Smooth muscle cell of the brain vasculature (primary cell): Measurements from ENCODE around the gene TXNRD1.
"Not testable (repeated sequence)": the region's sequence is repeated elsewhere in the genome, so short reads cannot be mapped to it uniquely, and the experiment has no call there.

Source experiments
- DNase-seq: peaks from one replicate; pipeline ENCODE4 v3.0.0-alpha.2; 2012; ENCODE audit warnings: low read depth, low spot score

Gene TXNRD1

GRCh38 chr12:104372061-104372720 is 156.6 kb downstream of the TXNRD1 start:
- no peak for DNase-seq

GRCh38 chr12:104372721-104373335 is 157.2 kb downstream of the TXNRD1 start:
- DNase-seq: no peak

GRCh38 chr12:104374071-104374470 is 158.5 kb downstream of the TXNRD1 start:
- no peak for DNase-seq

- no peak for DNase-seq
These were observed 159.2 kb downstream of the TXNRD1 start for GRCh38 chr12:104374806-104375205.

- DNase-seq: no peak
These were observed 160.2 kb downstream of the TXNRD1 start for GRCh38 chr12:104375775-104376174.

GRCh38 chr12:104376650-104377513 is 161.3 kb downstream of the TXNRD1 start:
- no peak for DNase-seq

GRCh38 chr12:104377514-104377812 is 161.9 kb downstream of the TXNRD1 start:
- no peak for DNase-seq

GRCh38 chr12:104378427-104378826 is 162.8 kb downstream of the TXNRD1 start:
- no peak for DNase-seq

- DNase-seq: no peak
These were observed 165.8 kb downstream of the TXNRD1 start for GRCh38 chr12:104381341-104381730.

GRCh38 chr12:104381731-104382480 is 166.3 kb downstream of the TXNRD1 start:
- DNase-seq: peak; percentile 68

- DNase-seq: no peak
These were observed 168.7 kb downstream of the TXNRD1 start for GRCh38 chr12:104384141-104384880.

GRCh38 chr12:104385510-104385909 is 169.9 kb downstream of the TXNRD1 start:
- no peak for DNase-seq

- DNase-seq: no peak
These were observed 170.9 kb downstream of the TXNRD1 start for GRCh38 chr12:104386461-104386860.

GRCh38 chr12:104387190-104387589 is 171.6 kb downstream of the TXNRD1 start:
- DNase-seq: no peak

GRCh38 chr12:104394086-104394485 is 178.5 kb downstream of the TXNRD1 start:
- DNase-seq: not testable (repeated sequence)
